ENCODE measurements around the gene RAPGEF4.

Gene RAPGEF4

DNA sequence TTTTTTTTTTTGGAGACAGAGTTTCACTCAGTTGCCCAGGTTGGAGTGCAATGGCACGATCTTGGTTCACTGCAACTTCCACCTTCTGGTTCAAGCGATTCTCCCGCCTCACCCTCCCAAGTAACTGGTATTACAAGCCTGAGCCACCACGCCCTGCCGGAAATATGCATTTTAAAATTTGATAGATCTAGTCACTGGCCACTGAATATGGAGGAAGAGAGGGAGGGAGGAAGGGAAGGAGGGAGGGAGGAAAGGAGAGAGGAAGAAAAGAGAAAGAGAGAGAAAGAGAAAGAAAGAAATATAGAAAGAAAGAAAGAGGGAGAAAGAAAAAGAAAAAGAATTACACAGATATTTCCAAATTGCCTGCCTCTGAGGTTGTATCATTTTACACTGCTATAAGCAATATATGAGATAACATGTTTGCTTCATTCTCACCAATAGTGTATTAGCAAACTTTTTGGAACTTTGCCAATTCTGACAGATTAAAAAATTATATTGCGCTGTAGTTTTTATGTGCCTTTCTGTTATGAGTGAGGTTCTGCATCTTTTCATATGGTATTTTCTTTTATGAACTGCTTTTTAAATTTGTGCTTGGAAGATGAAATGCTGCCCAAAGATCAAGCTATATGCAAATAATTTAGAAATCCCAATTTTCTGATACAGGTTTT is 178.8 kb downstream of the RAPGEF4 start:
- no peak for DNase-seq

DNA sequence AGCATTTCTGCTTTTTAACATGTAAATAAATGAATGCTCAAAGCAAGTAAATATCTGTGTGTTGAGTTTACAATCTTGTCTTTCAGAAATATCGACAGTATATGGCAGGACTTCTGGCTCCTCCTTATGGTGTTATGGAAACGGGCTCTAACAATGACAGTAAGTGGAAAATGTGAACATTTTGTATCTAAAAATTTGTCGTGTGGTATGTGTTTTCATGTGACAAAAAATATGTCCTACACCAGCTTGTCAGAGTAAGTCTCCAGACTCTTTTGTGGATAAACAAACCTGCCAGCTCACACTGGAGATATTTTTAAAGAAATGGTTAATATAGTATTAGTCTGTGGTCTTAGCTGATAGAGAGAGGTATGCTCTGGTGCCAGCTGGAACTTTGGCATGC is 182.1 kb downstream of the RAPGEF4 start:
- DNase-seq: no peak

GRCh38 chr2:172919732-172920131 is 184.1 kb downstream of the RAPGEF4 start:
- DNase-seq: no peak

DNA sequence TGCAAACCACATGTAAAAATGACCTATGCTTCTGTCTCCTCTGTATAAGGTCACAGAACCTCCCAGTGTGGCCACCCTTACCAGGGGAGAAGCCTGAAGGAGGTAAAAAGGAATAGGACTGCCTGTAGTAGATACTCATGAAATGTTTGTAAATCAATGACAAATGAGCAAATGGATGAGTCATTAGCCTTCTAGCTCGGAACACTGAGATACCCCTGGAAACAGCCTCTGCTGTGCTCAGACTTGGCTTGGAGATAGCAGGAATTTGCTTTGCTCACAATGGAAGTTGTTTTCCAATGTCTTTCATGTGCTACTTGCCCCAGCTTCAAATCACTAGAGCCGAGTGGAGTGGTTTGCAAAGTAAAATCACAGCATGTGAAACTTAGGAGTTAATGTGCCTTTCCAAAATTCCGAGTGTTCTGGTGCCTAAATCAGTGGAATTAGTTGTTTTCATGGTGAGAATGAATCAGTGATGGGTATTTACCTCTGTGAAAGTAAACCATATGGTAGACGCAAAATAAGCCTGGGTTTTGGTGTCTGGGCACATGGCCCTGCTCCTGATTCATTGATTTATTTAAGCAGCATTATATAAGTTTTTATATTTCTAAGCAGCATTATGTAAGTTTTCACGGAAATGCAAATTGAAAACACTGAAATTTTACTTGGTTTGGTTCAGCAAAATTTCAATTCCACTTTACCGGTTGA is 186.0 kb downstream of the RAPGEF4 start:
- DNase-seq: no peak

DNA sequence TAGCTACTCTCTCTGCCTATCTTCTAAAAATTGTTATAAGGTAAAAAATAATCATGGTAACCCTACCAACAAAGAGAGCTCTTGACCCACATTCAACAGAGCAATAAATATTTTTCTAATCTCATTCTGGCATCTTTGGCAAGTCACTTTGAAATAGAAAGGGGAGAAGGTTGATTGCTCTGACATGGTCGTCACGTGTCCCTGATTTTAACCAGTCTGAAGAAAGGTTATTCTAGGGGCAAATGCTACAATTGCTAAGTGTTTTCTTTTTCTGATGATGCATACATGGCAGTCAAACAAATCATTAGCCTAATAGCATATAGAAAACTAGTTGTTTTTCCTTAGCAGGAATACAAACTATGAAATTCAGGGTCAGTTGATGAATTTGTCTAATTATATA is 186.7 kb downstream of the RAPGEF4 start:
- no peak for DNase-seq

DNA sequence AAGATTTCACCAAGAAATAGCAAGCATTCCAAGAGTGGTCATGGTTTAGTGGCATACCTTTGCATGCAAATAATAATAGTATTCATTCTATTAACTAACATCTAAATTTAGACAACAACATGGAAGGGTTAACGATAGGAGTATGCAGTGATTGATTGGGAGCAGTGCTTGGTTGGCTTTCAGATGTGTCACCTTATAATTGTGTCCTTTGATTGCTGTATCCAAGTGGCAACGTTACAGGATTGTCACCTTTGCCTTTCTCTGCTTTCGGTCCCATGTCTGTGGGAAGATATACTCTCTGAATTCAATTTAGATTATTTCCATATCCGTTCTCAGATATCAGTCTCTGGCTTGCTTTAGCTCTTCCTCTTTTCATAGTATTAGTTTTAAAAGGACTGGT is 187.2 kb downstream of the RAPGEF4 start:
- no peak for DNase-seq

DNA sequence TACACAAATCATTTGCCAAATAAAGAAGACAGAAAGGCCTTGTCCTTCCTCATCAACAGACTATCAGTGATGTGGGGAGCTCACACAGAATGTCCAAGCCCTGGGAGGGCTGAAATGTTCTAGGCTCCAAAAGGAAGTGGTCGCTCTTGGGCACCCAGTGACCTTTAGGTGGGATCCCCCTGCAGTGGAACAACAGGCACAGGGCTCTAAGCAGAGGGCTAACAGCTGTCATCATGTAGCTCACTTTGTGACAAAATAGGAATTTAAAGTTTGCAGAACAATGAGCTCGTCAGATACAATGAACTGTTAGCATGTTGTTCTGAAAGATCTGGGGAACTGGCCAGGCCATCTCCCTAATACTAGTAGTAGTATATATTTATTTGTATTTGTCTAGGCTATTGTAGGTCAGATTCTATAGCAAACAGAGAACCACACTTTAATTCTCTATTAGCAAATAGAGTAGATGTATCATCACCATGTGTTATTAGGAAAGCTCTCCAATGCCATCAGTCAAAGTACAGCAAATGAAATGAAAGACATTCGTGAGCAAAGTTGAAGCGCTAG is 188.5 kb downstream of the RAPGEF4 start:
- DNase-seq: no peak

GRCh38 chr2:172925600-172925999 is 190.0 kb downstream of the RAPGEF4 start:
- no peak for DNase-seq

DNA sequence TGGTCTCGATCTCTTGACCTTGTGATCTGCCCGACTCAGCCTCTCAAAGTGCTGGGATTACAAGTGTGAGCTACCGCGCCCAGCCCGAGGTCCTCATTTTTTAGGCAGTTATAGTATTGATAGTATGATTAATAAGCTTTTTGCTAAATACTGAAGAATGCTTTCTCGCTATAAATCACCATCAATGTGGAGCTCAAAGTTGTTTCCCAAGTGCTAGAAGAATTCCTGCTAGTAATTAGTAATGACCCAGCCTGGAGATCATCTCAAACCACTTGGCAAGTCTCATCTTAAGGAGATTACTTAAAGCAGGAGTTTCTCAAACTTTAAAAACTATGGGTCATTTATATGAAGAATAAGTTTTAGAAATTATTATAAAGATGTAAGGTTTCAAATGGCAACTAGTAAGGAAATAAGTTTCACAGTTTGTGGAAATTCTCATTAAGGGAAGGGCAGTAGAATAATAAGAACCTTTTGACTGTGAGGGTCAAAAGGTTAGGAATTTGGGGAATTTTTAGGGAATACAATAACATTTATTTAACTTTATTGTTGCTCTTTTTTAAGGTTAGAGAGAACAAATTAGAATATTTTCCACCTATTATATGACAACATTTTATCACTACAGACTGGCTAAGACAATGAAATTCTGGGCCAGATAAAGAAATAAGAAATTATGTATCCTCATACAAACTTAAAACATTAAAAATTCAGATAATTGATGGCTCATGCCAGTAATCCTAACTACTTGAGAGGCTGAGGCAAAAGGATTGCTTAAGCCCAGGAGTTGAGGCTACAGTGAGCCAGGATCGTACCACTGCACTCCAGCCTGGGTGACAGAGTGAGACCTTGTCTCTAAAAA is 191.4 kb downstream of the RAPGEF4 start:
- no peak for DNase-seq

GRCh38 chr2:172927641-172928357 is 192.2 kb downstream of the RAPGEF4 start:
- no peak for DNase-seq

GRCh38 chr2:172928756-172929155 is 193.1 kb downstream of the RAPGEF4 start:
- no peak for DNase-seq

DNA sequence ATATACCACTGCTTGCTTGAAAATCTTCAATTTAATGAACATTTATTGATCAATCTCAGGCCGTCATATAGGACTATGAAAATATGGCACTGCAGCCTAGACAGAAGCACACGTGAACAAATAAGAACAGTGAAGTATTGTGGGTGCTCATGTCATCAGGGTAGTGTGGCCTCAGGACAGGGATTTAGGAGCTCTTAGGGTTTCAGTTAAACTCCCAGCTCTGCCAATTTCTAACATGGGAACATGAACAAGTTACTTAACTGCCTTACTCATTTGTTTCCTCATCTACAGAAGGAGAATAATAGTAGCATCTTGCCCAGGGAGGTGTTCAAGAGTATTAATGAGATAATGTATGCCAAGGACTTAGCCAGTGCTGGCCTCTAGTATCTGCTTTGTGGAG is 194.0 kb downstream of the RAPGEF4 start:
- DNase-seq: no peak

- no peak for DNase-seq
Measured at GRCh38 chr2:172930871-172931255, 195.2 kb downstream of the RAPGEF4 start.

DNA sequence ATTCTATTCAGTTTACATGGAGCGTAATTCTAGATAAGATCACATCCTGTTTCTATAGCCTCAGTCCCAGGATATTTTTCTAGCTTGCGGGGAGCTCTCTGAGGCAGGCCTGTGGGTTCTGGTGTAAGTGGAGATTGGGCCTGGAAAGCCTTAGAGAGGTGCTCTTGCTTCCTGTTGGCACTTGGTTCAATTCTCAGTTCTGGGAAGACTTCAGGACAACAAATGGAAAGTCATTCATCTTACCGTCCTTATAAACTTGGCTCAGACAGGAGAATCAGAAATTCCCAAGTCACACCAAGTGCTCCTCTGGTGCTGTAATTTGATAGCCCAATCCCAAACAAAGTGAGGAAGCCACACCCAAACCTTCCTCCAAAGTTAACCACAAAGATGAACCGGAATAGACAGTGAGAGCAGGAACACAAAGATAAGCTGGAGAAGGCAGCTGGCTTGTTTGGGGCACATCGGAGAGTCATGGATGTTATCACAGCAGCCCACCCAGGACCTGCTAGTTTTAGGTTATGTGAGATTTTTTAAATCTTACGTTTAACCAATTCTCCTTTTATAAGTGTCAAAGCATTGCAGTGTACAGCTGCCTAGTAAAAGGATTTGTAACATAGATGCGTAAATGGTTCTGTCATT is 195.7 kb downstream of the RAPGEF4 start:
- DNase-seq: no peak

GRCh38 chr2:172931918-172932520 is 196.4 kb downstream of the RAPGEF4 start:
- DNase-seq: peak; percentile 45 to 52

GRCh38 chr2:172937884-172938712 is 202.5 kb downstream of the RAPGEF4 start:
- no peak for DNase-seq

DNA sequence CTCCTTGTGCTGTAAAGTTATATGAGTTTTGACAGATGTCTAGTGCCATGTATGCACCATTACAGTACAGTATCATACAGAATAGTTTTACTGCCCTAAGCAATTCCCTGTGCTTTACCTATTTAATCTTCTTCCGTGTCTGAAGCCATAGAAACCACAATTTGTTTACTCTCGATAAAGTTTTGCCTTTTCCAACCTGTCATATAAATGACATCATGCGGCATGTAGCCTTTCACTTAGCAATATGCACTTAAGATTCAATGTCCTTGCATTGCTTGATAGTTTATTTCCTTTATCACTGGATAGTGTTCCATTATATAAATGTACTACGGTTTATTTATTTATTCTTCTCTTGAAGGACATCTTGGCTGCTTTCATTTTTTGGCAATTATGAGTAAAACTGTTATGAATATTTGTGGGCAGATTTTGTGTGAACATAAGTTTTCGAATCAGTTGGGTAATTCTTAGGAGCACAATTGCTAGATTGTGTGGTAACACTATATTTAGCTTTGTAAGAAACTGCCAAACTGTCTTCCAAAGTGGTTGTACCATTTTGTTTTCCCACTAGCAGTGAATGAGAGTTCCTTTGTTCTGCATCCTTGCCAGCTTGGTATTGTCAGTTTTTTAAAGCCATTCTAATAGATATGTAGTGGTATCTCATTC is 203.2 kb downstream of the RAPGEF4 start:
- no peak for DNase-seq

- DNase-seq: no peak
Measured at GRCh38 chr2:172943539-172943938, 207.9 kb downstream of the RAPGEF4 start.

- no peak for DNase-seq
Measured at GRCh38 chr2:172944022-172944793, 208.6 kb downstream of the RAPGEF4 start.

Measured in CD4-positive, alpha-beta T cell treated with Interferon alpha-2 for 1 hour (primary cell).